Activated CD4-positive, alpha-beta memory T cell treated with anti-CD3 and anti-CD28 coated beads, Interleukin-2, amount 10 ng/mL, durations not matched to agents 7 days and 5 days (primary cell): ENCODE results near the gene ASB3. TPM values are rescaled to one million over a fixed set of nuclear protein-coding genes. Genes with fewer than 3 reads are reported as not detected.

Experiments used
- CTCF ChIA-PET: fragments of 350-600 bp; sonication (Branson Sonifier 250); formaldehyde crosslinking; loops from one replicate; lab custom pipeline; 2021; ENCODE audit warnings: antibody characterized with exemption, inconsistent platforms; lab: Charles Lee
- POLR2A ChIA-PET: fragments of 350-600 bp; sonication (Branson Sonifier 250); formaldehyde crosslinking; loops from one replicate; lab custom pipeline; 2021; ENCODE audit warnings: antibody characterized with exemption; lab: Charles Lee
- DNase-seq: peaks from one replicate; pipeline ENCODE4 v3.0.0-alpha.2; 2020
- H3K27ac Mint-ChIP-seq: one replicate; pipeline ENCODE4 v1.8.0; 2021; ENCODE audit warnings: mild to moderate bottlenecking, mixed read lengths
- H3K27me3 Mint-ChIP-seq: one replicate; pipeline ENCODE4 v1.8.0; 2021; ENCODE audit warnings: mixed read lengths
- H3K36me3 Mint-ChIP-seq: one replicate; pipeline ENCODE4 v1.8.0; 2021; ENCODE audit warnings: low read depth, mixed read lengths
- H3K4me1 Mint-ChIP-seq: one replicate; pipeline ENCODE4 v1.8.0; 2021; ENCODE audit warnings: mixed read lengths
- H3K4me3 Mint-ChIP-seq: one replicate; pipeline ENCODE4 v1.8.0; 2021; ENCODE audit warnings: mild to moderate bottlenecking, mixed read lengths
- H3K9me3 Mint-ChIP-seq: one replicate; pipeline ENCODE4 v1.8.0; 2021; ENCODE audit warnings: mixed read lengths
- total RNA-seq, 2 experiments: library from RNA; stranded (reverse); gene quantifications; one replicate each; pipeline ENCODE4 v1.2.3, GENCODE V29; 2021

ASB3 gene
- total RNA-seq, 2 experiments from 2014 or later: 27.6 to 29.5 TPM

- Mint-ChIP-seq H3K9me3 (no peaks in the 10 kb centered on the region), H3K4me1 (no peaks in the 10 kb centered on the region), H3K36me3 (peaks cover 25% of the 10 kb centered on the region), H3K4me3 (no peak overlapping the region), H3K27me3 (no peaks in the 10 kb centered on the region), H3K27ac (no peak overlapping the region)
- POLR2A ChIA-PET: no interaction called here
- CTCF ChIA-PET: interaction anchor here (0.6 kb wide), 1 partner anchor 310 kb away, joined by 3 read pairs; no protein-coding TSS in a partner anchor
- DNase-seq: no peak
These were observed 32.9 kb upstream of the ASB3 start for GRCh38 chr2:53819634-53820033.

- ChIA-PET POLR2A (no interaction called here), CTCF (interaction anchor here (0.6 kb wide), 2 partner anchors 48 to 310 kb away, joined by 3 to 4 read pairs; no protein-coding TSS in a partner anchor)
- no peaks in the 10 kb centered on the region for H3K27me3 Mint-ChIP-seq
- no peak overlapping the region for H3K27ac Mint-ChIP-seq
- no peak overlapping the region for H3K4me3 Mint-ChIP-seq
- H3K4me1 Mint-ChIP-seq: no peaks in the 10 kb centered on the region
- no peaks in the 10 kb centered on the region for H3K9me3 Mint-ChIP-seq
- DNase-seq: no peak
- peaks cover 25% of the 10 kb centered on the region for H3K36me3 Mint-ChIP-seq
These were observed 32.2 kb upstream of the ASB3 start for GRCh38 chr2:53818854-53819435.

GRCh38 chr2:53813151-53813550 lies 26.4 kb upstream of the ASB3 start:
- Mint-ChIP-seq H3K27me3 (no peaks in the 10 kb centered on the region), H3K36me3 (peaks cover 47% of the 10 kb centered on the region), H3K9me3 (no peaks in the 10 kb centered on the region), H3K4me3 (no peak overlapping the region), H3K27ac (no peak overlapping the region), H3K4me1 (no peaks in the 10 kb centered on the region)
- ChIA-PET POLR2A (no interaction called here), CTCF (no interaction called here)
- DNase-seq: no peak

- Mint-ChIP-seq H3K27ac (no peak overlapping the region), H3K4me1 (no peaks in the 10 kb centered on the region), H3K9me3 (no peaks in the 10 kb centered on the region), H3K4me3 (no peak overlapping the region), H3K36me3 (peaks cover 40% of the 10 kb centered on the region), H3K27me3 (no peaks in the 10 kb centered on the region)
- no peak for DNase-seq
- POLR2A ChIA-PET: no interaction called here
- CTCF ChIA-PET: no interaction called here
These were observed 24.8 kb upstream of the ASB3 start for GRCh38 chr2:53811601-53812000.

- no peaks in the 10 kb centered on the region for H3K27me3 Mint-ChIP-seq
- no peaks in the 10 kb centered on the region for H3K9me3 Mint-ChIP-seq
- H3K27ac Mint-ChIP-seq: no peak overlapping the region
- H3K36me3 Mint-ChIP-seq: peaks cover 33% of the 10 kb centered on the region
- ChIA-PET POLR2A (no interaction called here), CTCF (interaction anchor here (1.3 kb wide), 1 partner anchor 15 kb away, joined by 3 read pairs; no protein-coding TSS in a partner anchor)
- H3K4me1 Mint-ChIP-seq: peaks cover 4% of the 10 kb centered on the region
- H3K4me3 Mint-ChIP-seq: no peak overlapping the region
- no peak for DNase-seq
These were observed 15.9 kb upstream of the ASB3 start for GRCh38 chr2:53802617-53803151.

- POLR2A ChIA-PET: interaction anchor here (0.8 kb wide), 1 partner anchor 14 kb away, joined by 3 read pairs; no protein-coding TSS in a partner anchor
- Mint-ChIP-seq H3K9me3 (no peaks in the 10 kb centered on the region), H3K4me3 (no peak overlapping the region), H3K4me1 (peaks cover 4% of the 10 kb centered on the region), H3K36me3 (peaks cover 29% of the 10 kb centered on the region), H3K27me3 (no peaks in the 10 kb centered on the region), H3K27ac (no peak overlapping the region)
- no peak for DNase-seq
- CTCF ChIA-PET: no interaction called here
These were observed 14.8 kb upstream of the ASB3 start for GRCh38 chr2:53801547-53801946.

- Mint-ChIP-seq H3K4me1 (peaks cover 12% of the 10 kb centered on the region), H3K36me3 (peaks cover 14% of the 10 kb centered on the region), H3K27me3 (no peaks in the 10 kb centered on the region), H3K9me3 (no peaks in the 10 kb centered on the region), H3K27ac (no peak overlapping the region), H3K4me3 (no peak overlapping the region)
- no peak for DNase-seq
- CTCF ChIA-PET: no interaction called here
- POLR2A ChIA-PET: no interaction called here
These were observed 7.1 kb upstream of the ASB3 start for GRCh38 chr2:53793821-53794220.

GRCh38 chr2:53793261-53793660 lies 6.5 kb upstream of the ASB3 start:
- Mint-ChIP-seq H3K36me3 (peaks cover 12% of the 10 kb centered on the region), H3K27ac (no peak overlapping the region), H3K4me1 (peaks cover 17% of the 10 kb centered on the region), H3K4me3 (no peak overlapping the region), H3K27me3 (no peaks in the 10 kb centered on the region), H3K9me3 (no peaks in the 10 kb centered on the region)
- no peak for DNase-seq
- ChIA-PET POLR2A (no interaction called here), CTCF (no interaction called here)

GRCh38 chr2:53787614-53788289 lies 999 bp upstream of the ASB3 start:
- Mint-ChIP-seq H3K27ac (peak overlapping the region; percentile 88), H3K4me1 (peaks cover 51% of the 10 kb centered on the region), H3K4me3 (peak overlapping the region; percentile 93), H3K9me3 (no peaks in the 10 kb centered on the region), H3K27me3 (no peaks in the 10 kb centered on the region), H3K36me3 (peaks cover 11% of the 10 kb centered on the region)
- ChIA-PET CTCF (interaction anchor here (1.0 to 3.8 kb wide), 2 partner anchors 15 to 19 kb away, joined by 3 to 24 read pairs; partner anchors contain the start of gene CHAC2), POLR2A (interaction anchor here (1.0 to 6.9 kb wide), 7 partner anchors 11 to 771 kb away, joined by 3 to 163 read pairs (median 6); partner anchors contain the start of genes CHAC2 and PSME4)
- peak; percentile 18 for DNase-seq

- ChIA-PET CTCF (interaction anchor here (3.8 kb wide), 1 partner anchor 18 kb away, joined by 24 read pairs; the partner anchor contains the start of gene CHAC2), POLR2A (interaction anchor here (0.7 to 6.9 kb wide), 6 partner anchors 9 to 210 kb away, joined by 3 to 163 read pairs (median 8); partner anchors contain the start of genes CHAC2 and PSME4)
- Mint-ChIP-seq H3K4me1 (peaks cover 51% of the 10 kb centered on the region), H3K27me3 (no peaks in the 10 kb centered on the region), H3K9me3 (no peaks in the 10 kb centered on the region), H3K36me3 (peaks cover 20% of the 10 kb centered on the region), H3K27ac (peak overlapping the region; percentile 88), H3K4me3 (peak overlapping the region; percentile 93)
- DNase-seq: peak; percentile 46
These were observed 425 bp downstream of the ASB3 start for GRCh38 chr2:53786352-53786704.

- H3K27ac Mint-ChIP-seq: no peak overlapping the region
- H3K36me3 Mint-ChIP-seq: peaks cover 25% of the 10 kb centered on the region
- peak overlapping the region; percentile 93 for H3K4me3 Mint-ChIP-seq
- DNase-seq: no peak
- POLR2A ChIA-PET: interaction anchor here (2.4 to 6.9 kb wide), 2 partner anchors 8 to 17 kb away, joined by 14 to 163 read pairs; partner anchors contain the start of gene CHAC2
- no peaks in the 10 kb centered on the region for H3K9me3 Mint-ChIP-seq
- peaks cover 46% of the 10 kb centered on the region for H3K4me1 Mint-ChIP-seq
- CTCF ChIA-PET: interaction anchor here (0.6 to 3.8 kb wide), 2 partner anchors 17 to 39 kb away, joined by 3 to 24 read pairs; partner anchors contain the start of gene CHAC2
- H3K27me3 Mint-ChIP-seq: no peaks in the 10 kb centered on the region
These were observed 1.4 kb downstream of the ASB3 start for GRCh38 chr2:53785366-53785765.

GRCh38 chr2:53784436-53784835 lies 2.3 kb downstream of the ASB3 start:
- Mint-ChIP-seq H3K36me3 (peaks cover 33% of the 10 kb centered on the region), H3K27me3 (no peaks in the 10 kb centered on the region), H3K4me3 (peak overlapping the region; percentile 18), H3K4me1 (peaks cover 45% of the 10 kb centered on the region), H3K27ac (no peak overlapping the region), H3K9me3 (no peaks in the 10 kb centered on the region)
- CTCF ChIA-PET: interaction anchor here (3.8 kb wide), 1 partner anchor 16 kb away, joined by 24 read pairs; the partner anchor contains the start of gene CHAC2
- POLR2A ChIA-PET: interaction anchor here (6.9 kb wide), 1 partner anchor 16 kb away, joined by 163 read pairs; the partner anchor contains the start of gene CHAC2
- DNase-seq: no peak

GRCh38 chr2:53782676-53783075 lies 4.1 kb downstream of the ASB3 start:
- Mint-ChIP-seq H3K9me3 (no peaks in the 10 kb centered on the region), H3K4me1 (peaks cover 31% of the 10 kb centered on the region), H3K36me3 (peaks cover 42% of the 10 kb centered on the region), H3K4me3 (no peak overlapping the region), H3K27ac (no peak overlapping the region), H3K27me3 (no peaks in the 10 kb centered on the region)
- no peak for DNase-seq
- POLR2A ChIA-PET: interaction anchor here (6.9 kb wide), 1 partner anchor 14 kb away, joined by 163 read pairs; the partner anchor contains the start of gene CHAC2
- CTCF ChIA-PET: interaction anchor here (0.9 kb wide), 1 partner anchor 14 kb away, joined by 4 read pairs; no protein-coding TSS in a partner anchor
